ENCODE data around the gene KCTD8.

The KCTD8 gene

DNA sequence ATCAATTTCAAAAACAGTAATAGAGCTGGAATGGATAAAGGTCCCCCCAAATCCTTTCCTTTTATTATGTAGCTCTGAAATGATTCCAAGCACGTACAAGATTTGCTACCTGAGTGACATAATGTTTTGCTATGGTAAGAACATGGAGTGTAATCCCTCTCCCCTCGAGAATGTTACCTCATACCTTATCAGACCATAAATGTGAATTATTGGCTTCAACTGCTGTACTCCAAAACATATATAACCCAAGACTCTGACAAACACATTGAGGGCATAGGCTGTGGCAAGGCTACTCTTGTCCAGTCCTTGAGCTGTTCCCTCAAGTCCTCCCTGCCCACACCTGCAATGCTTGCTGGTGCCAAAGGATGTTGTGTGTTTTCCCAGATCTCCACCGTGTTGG lies 286.9 kb downstream of the KCTD8 start:
- no peak for DNase-seq

GRCh38 chr4:44160776-44161367 lies 287.7 kb downstream of the KCTD8 start:
- no peak for DNase-seq

DNA sequence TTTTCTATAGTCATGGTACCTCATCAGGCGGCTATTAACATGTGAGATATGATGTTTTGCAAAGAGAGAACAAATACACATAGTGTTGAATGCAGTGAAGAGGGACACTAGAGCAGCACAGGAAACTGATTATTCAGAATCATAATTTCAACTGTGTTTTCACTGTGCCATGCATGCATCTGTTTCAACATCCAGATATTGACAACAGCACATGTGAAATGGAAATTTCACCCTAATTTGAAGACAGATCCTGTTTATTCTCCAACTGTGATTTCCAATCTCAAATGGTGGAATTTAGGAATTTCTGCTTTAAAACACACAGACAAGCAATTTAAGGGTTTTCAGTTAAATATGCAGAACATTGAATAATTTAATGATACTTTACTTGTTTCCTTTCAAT lies 288.6 kb downstream of the KCTD8 start:
- no peak for DNase-seq

DNA sequence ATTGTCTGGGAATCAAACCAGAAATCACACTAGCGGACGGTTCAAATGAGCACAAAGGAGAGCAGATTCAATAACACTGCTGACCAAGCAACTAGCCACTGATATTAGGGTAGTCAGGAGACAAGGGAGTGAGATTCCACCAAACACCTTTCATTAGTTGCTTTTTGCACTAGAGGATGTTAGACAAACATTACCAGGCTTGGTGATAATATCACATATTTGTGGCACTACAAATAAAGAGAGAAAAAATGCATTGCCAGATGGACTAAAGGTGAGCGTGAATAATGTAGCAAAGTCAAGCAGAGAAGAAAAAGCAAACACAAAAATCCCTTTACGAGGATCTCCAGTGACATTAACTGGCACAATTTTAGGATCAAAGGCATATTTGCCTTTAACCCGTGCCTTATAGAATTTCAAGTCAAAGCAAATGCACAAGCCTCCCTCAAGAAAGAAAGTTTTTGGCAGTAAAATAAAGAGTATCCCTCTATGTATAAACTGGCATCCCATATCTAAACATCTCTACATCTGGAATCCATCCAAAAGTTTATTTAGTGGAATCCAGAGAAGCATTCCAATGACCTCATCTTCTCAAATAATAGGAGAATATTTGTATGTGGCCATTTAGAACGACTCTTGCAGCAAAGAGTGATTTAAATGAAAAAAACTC lies 290.9 kb downstream of the KCTD8 start:
- no peak for DNase-seq

DNA sequence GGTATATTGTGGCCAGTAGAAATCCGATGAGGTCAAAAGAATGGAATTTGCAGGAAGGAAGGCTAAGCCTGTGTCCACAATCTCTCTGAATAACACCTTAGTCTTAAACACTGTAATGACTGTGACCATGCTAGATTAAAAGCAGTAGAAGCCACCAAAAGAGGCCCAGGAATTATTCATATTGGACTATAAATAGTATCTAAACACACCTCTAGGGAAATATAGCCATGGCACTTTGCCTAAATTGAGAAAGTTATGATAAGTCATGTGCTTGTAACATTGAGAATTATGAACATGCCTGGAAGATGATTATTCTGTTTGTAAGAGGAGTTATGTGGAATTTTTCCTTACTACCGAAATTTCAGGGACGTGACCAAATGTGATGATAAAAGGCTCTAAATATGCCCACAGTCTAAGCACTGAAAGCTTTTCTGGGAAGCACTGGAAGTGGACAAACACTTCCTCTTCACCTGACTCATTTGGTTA lies 298.5 kb downstream of the KCTD8 start:
- no peak for DNase-seq

- DNase-seq: no peak
Measured at GRCh38 chr4:44149282-44149681, 299.3 kb downstream of the KCTD8 start.

DNA sequence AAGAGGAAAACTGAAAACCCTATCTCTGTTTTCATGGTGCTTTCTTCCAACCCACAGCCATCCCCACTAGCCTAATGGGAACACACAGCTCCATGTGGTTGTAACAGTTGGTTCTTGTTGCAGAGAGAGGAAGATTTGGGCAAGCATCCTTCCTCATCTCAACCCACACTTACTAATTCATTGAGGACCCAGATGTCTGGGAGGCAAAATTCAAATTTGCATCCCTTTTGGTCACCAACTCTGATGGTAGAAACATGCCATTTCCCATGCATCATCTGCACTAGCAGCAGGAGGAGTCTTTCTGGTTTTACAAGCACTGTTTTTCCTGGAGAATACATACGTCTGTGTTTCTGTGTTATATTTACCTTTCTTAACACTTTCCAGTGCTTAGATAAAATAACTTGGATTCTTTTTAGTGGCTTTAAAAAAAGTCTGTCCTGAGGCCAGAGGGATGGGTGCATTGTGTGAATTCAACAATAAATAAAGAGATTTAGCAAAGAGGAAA lies 301.0 kb downstream of the KCTD8 start:
- DNase-seq: no peak

GRCh38 chr4:44146516-44146915 lies 302.1 kb downstream of the KCTD8 start:
- no peak for DNase-seq

- no peak for DNase-seq
Measured at GRCh38 chr4:44145868-44146267, 302.7 kb downstream of the KCTD8 start.

GRCh38 chr4:44132526-44132925 lies 316.1 kb downstream of the KCTD8 start:
- no peak for DNase-seq
